Astrocyte of the spinal cord (primary cell): Measurements from ENCODE around the gene AGPAT4.

Experiments used
- DNase-seq: peaks from one replicate; pipeline ENCODE4 v3.0.0; 2011; ENCODE audit warnings: low read depth, low spot score
- H3K4me3 ChIP-seq: 2 replicates; pipeline ENCODE4 v1.5.1; 2011; ENCODE audit warnings: low read depth, mild to moderate bottlenecking, low read length, moderate library complexity
- CTCF ChIP-seq: IDR thresholded peaks from 2 replicates; pipeline ENCODE4 v1.5.1; 2012; ENCODE audit warnings: low read depth, mild to moderate bottlenecking, low read length, inconsistent platforms
- in situ Hi-C: cut with HindIII; loops from 2 replicates; pipeline ENCODE4 v1.10.0; 2017; ENCODE audit warnings: low sequenced_read_pairs

AGPAT4 gene

GRCh38 chr6:161138543-161139303 is 135.1 kb downstream of the AGPAT4 start:
- DNase-seq, result no peak
- in situ Hi-C loops, result no loop called here

GRCh38 chr6:161137839-161138542 is 135.9 kb downstream of the AGPAT4 start:
- no peak overlapping the region for H3K4me3 ChIP-seq
- in situ Hi-C loops, result no loop called here
- peak; percentile 32 for DNase-seq
- no peak for TF ChIP-seq CTCF

More at GRCh38 chr6:161138543-161139303, 135.1 kb downstream of the AGPAT4 start:
- no peak overlapping the region for H3K4me3 ChIP-seq
- TF ChIP-seq CTCF, result no peak

GRCh38 chr6:161137320-161137719 is 136.5 kb downstream of the AGPAT4 start:
- no peak overlapping the region for H3K4me3 ChIP-seq
- DNase-seq, result no peak
- in situ Hi-C loops, result no loop called here
- TF ChIP-seq CTCF, result no peak

GRCh38 chr6:161136655-161137054 is 137.2 kb downstream of the AGPAT4 start:
- no peak for TF ChIP-seq CTCF
- in situ Hi-C loops, result no loop called here
- DNase-seq, result no peak
- no peak overlapping the region for H3K4me3 ChIP-seq

GRCh38 chr6:161135695-161136591 is 137.9 kb downstream of the AGPAT4 start:
- no peak for DNase-seq
- no peak for TF ChIP-seq CTCF
- no peak overlapping the region for H3K4me3 ChIP-seq
- in situ Hi-C loops, result no loop called here

- in situ Hi-C loops, result no loop called here
- TF ChIP-seq CTCF, result no peak
- DNase-seq, result no peak
- H3K4me3 ChIP-seq, result no peak overlapping the region
Observed at GRCh38 chr6:161134550-161135298, 139.1 kb downstream of the AGPAT4 start.
